ENCODE results near the gene N4BP2. TPM values are rescaled to one million over a fixed set of nuclear protein-coding genes. Genes with fewer than 3 reads are reported as not detected.

The N4BP2 gene
- total RNA-seq, 1 experiment from 2014 or later: 8.8 TPM

- H3K27me3 Mint-ChIP-seq (ENCODE audit: insufficient read depth, unreplicated experiment): no peaks in the 10 kb centered on the region
- no TSS peak for BruUV-seq (replicated peaks)
- no peak for DNase-seq (ENCODE audit: unreplicated experiment)
- no peak overlapping the region for H3K4me3 Mint-ChIP-seq (ENCODE audit: unreplicated experiment)
- peaks cover 6% of the 10 kb centered on the region for H3K4me1 Mint-ChIP-seq (ENCODE audit: insufficient read depth, unreplicated experiment)
- no peak for TF ChIP-seq CTCF (IDR thresholded peaks at IDR 0.05; ENCODE audit: unreplicated experiment)
- intact Hi-C loops (cut with micrococcal nuclease): no loop called here
- H3K27ac Mint-ChIP-seq (ENCODE audit: low read depth, unreplicated experiment): no peak overlapping the region
- H3K36me3 Mint-ChIP-seq (ENCODE audit: insufficient read depth, unreplicated experiment): peaks cover 4% of the 10 kb centered on the region
- POLR2A ChIA-PET: no interaction called here
- CTCF ChIA-PET: interaction anchor here (0.7 kb wide), 1 partner anchor 1054 kb away, joined by 3 read pairs; no protein-coding TSS in a partner anchor
- H3K9me3 Mint-ChIP-seq (ENCODE audit: unreplicated experiment): no peaks in the 10 kb centered on the region
Observed at GRCh38 chr4:40205259-40206198, 148.9 kb downstream of the N4BP2 start.

GRCh38 chr4:40206426-40206825, 149.8 kb downstream of the N4BP2 start:
- ChIA-PET POLR2A (no interaction called here), CTCF (interaction anchor here (0.7 to 0.8 kb wide), 2 partner anchors 14 to 1055 kb away, joined by 3 read pairs; no protein-coding TSS in a partner anchor)
- intact Hi-C loops (cut with micrococcal nuclease): no loop called here
- no TSS peak for BruUV-seq (replicated peaks)
- no peak overlapping the region for H3K4me3 Mint-ChIP-seq (ENCODE audit: unreplicated experiment)
- DNase-seq (ENCODE audit: unreplicated experiment): no peak
- TF ChIP-seq CTCF (IDR thresholded peaks at IDR 0.05; ENCODE audit: unreplicated experiment): no peak
- H3K9me3 Mint-ChIP-seq (ENCODE audit: unreplicated experiment): no peaks in the 10 kb centered on the region
- peaks cover 4% of the 10 kb centered on the region for H3K36me3 Mint-ChIP-seq (ENCODE audit: insufficient read depth, unreplicated experiment)
- H3K27me3 Mint-ChIP-seq (ENCODE audit: insufficient read depth, unreplicated experiment): no peaks in the 10 kb centered on the region
- peaks cover 8% of the 10 kb centered on the region for H3K4me1 Mint-ChIP-seq (ENCODE audit: insufficient read depth, unreplicated experiment)
- no peak overlapping the region for H3K27ac Mint-ChIP-seq (ENCODE audit: low read depth, unreplicated experiment)

Other genes starting within 250 kb of the N4BP2 start
- 86.8 and 95.2 TPM in 2 replicates for gene PDS5A, start 78.9 kb upstream of the N4BP2 start, total RNA-seq (2022)
- gene RHOH, start 140.2 kb downstream of the N4BP2 start, total RNA-seq (2022): not detected in 2 replicates

All from MCF 10A (cell line).